Stimulated activated CD8-positive, alpha-beta memory T cell treated with anti-CD3 and anti-CD28 coated beads, Interleukin-7, amount 100 ng/mL, for 4 hours (primary cell): ENCODE data around the gene ABHD17A.

Source experiments
- DNase-seq, 2 donors: peaks; one replicate each; pipeline ENCODE4 v3.0.0-alpha.2; 2020; ENCODE audit warnings: low read depth in 2 of 2

The ABHD17A gene

DNA sequence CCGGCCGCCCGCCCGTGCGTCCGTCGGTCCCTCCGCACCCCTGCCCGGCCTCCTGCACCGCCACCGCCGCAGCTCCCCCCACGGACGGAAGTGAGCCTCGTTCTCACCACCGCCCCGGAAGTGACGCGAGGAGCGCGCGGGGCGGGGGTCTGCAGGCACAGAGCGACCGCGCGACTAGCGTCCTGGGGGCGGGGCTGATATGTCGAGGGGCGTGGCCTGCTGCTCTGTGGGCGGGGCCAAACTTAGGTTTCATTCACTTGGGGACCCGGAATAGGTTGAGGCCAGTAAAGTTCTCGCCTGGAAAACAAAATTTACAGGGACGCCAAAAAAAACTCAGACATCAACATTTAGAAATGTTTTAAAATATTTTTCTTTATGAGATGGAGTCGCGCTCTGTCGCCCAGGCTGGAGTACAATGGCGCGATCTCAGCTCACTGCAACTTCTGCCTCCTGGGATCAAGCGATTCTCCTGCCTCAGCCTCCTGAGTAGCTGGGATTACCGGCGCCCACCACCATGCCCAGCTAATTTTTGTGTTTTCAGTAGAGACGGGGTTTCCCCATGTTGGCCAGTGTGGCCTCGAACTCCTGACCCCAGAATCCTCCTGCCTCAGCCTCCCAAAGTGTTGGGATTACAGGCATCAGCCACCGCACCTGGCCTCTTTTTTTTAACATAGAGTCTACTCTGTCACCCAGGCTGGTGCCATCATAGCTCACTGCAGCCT is at the start of gene ABHD17A:
Gene ABHD17A, minus strand, starts transcription at position 99 of the 722 bp plus-strand sequence. CDS start 3,930 bp downstream, outside the sequence.
- peak; percentile 88 to 93 for DNase-seq

DNA sequence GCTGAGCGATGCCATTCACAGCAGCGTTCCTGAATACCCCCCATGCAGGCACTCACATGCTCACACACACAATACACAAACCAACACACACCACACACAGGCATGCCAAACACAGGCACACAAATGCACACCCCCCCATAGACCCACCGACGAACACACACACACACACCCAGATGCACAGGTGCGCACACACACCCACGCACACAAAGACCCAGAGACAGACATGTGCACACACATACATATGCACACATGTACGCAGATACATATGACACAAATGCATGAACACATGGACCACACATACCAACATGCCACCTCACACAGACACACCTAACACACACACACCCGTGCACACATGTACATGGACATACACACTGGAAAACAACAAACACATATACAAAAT is 48.6 kb upstream of the ABHD17A start:
- no peak for DNase-seq

DNA sequence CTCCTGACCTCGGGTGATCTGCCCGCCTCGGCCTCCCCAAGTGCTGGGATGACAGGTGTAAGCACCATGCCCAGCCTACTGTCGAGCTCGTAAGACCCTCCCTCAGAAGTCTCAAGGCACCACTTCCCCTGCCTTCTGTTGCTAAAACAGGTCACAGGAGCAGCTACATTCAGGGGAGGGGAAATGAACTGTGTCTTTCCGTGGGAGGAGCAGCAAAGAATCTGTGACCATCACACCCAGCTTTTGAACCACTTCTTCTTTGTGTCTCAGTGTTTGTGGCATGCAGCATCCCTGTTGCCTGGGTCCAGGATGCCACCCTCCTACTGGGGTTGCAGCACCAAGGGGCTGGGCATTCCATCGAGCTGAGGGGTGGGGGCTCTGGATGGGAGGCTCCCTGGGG is 47.9 kb upstream of the ABHD17A start:
- DNase-seq, result no peak

DNA sequence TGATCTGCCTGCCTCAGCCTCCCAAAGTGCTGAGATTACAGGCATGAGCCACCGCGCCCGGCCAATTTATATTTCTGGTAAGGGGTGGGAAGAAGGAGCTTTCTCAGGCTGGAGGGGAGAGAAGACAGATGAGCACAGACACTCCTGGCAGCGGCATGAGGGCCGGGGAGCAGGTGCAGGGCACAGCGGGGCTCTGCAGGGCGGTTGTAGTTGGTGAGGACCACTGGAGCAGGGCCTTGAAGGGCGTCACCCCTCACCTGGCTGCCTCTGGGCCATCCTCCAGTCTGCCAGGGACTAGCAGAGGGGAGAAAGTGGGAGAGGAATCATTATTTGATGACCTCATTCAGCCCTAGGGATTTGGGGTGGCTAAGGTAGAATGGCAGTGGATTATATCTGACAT is 47.1 kb upstream of the ABHD17A start:
- DNase-seq, result no peak

DNA sequence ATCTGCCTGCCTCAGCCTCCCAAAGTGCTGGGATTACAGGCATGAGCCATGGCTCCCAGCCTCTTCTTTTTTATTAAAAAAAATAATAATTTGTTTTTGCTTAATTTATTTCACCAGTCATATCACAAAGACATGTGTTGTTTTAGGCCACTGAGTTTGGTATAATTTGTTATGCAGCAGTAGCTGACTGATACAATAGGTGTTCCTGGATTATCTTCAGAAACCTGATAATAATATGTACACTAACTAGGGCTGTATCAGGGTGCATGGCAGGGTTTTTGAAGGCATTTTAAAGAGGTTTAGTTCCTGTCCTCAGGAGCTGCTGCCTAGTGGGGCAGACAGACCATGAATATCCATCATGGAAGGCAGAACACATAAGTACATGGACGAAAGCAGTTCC is 46.1 kb upstream of the ABHD17A start:
- no peak for DNase-seq

DNA sequence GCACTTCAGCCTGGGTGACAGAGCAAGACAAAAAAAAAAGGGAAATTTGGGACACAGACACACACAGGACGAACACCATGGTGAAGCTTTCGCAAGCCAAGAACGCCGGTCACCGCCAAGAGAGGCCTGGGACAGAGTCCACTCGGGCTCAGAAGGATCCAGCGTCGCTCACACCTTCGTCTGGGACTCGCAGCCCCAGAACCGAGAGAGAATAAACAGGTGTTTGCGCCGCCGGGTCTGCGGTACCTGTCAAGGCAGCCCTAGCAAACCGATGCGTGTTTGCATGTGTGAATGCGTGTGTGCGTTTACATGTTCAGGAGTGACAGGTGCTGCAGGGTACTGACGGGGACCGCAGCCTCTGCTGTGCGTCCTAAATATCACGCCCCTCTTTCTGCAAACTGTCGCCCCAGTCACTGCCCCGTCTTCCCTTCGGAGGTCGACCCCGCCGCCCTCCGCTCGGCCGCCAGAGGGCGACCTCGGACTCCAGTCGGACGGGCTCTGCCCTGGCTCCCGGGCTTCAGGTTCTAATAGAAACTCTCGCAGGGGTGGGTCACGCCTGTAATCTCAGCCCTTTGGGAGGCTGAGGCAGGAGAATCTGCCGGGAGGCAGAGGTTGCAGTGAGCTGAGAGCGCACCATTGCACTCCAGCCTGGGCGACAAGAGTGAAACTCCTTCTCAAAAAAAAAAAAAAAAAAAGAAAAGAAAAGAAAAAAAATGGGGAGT is 43.9 kb upstream of the ABHD17A start:
- DNase-seq, result peak; percentile 54 to 74

DNA sequence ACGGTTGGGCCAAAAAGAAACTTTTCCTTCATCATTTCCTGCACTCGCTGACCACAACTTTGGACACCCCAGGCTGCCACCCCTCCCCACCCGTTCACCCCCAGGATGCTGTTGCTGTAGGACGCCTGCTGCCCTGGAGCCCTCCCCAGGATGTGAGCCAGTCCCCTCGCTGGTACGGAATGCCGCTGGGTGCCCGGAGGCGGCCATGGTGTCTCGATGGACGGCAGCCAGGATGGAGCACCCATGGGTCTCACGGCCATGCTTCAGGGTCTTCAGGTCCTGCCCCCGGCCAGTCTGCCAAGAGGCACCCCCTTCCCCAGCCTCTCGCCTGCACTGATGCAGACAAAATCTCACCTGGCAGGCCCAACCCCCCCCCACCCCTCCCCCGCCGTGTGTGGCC is 40.2 kb upstream of the ABHD17A start:
- DNase-seq, result no peak

DNA sequence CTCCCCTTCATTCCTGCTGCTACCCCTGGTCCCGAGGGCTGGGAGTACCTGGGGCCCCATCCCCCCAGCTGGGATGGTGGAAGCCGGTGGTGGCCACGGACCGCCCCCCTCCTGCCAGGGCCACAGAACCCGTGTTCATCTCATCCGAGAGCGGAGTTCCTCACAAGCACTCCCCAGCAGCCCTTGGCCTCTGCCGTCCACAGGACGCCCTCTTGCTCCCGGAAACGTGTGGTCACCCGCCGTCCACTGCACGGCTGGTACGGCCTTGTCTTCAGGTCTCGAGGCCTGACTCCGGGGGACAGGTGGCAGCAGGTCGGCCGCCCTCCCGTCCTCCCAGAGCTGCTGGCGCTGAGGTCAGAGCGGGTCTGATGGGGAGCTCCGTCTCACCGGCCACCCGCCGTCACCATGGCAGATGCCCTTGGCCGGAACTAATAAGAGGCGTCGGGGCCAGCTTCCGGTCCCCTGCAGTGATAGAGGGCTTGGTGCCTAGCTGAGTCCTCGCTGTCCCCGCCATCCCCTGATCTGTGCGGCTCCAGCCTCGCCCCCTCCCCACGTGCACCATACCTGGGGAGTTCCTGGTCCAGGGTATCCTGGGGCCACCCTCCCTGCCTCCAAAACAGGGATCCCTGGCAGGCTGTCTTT is 39.1 kb upstream of the ABHD17A start:
- no peak for DNase-seq

DNA sequence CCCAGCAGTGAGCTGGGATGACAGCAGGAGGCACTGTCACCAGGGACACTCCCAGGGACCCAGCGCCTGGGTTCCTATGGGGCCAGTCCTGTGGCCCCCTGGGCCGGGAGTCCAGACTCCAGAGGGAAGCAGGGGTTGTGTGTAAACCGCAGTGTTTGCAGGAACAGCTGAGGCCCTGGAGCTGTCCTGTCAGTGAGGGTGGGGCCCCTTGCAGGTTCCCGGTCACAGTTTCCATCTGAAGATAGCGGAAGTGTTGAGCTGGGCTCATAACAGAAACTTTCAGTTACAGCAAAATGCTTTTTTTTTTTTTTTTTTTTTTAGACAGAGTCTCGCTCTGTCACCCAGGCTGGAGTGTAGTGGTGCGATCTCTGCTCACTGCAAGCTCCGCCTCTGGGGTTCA is 38.0 kb upstream of the ABHD17A start:
- DNase-seq, result no peak

DNA sequence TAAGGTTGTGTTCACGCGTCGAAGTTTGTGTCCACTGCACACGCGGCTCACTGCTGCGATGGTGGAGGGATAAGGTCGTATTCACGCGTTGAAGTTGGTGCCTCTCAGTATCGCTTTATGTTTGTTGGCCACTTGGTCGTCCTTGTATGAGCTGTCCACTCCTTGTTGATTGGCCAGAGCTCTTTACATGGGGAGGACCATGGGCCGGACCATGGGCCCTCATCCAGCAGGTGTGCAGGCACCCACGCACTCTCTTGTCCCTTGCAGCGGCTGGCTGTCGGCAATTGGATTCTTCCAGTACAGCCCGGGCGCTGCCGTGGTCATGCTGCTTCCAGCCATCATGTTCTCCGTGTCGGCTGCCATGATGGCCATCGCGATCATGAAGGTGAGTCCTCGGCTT is 37.5 kb upstream of the ABHD17A start:
- no peak for DNase-seq

DNA sequence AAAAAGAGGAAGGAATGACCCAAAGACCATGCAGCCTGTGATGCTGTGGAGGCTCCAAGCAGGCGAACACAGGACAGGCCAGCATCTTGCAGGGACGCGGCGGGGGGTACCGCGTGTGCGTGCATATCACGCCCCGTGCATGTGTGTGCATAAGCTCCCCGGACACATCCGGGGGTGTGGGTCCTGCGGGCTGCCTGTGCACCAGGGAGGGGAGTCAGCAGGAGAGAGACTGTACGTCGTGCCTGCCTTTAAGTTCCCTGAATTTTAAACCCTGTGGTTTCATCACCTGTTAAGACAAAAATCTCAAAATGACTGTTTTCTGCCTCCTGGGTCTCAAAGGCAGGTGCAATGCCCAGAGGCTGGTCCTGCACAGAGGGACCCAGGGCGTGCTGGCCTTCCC is 36.5 kb upstream of the ABHD17A start:
- DNase-seq, result no peak

DNA sequence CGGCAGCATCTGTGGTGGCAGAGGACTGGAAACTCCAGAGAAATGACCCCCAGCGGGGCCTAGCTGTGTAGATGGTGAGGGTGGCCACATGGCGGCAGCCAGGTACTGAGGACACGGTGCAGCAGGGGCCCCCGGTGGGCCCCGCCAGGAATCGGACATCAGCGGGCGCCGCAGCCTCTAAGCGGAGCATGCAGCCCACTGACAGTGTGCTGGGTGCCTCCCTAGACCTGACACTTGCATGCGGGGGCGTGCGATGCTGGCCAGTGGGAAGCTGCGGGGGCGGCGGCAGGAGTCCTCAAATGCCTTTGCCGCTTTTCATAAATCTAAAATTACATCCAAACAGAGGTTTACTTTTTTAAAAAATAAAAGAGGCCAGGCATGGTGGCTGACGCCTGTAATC is 36.0 kb upstream of the ABHD17A start:
- DNase-seq, result no peak

DNA sequence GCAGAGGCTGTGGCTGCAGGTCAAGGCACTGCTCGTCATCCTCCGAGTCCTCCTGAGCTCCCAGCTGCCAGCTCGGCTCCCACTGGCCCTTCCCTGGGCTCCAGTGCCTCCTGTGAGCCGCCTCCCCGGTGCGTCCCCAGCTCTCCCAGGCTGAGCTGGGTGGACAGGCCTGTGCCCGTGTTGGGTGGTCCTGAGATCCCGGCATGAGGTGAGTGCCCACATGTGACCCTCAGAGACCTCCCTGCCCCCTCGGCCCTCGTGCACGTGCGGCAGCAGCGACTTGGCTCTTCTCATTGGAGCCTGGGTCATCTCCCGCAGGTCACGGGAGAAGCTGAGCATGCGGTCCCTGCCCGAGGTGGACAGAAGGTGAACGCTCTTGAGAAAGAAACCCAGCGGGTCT is 35.3 kb upstream of the ABHD17A start:
- no peak for DNase-seq

DNA sequence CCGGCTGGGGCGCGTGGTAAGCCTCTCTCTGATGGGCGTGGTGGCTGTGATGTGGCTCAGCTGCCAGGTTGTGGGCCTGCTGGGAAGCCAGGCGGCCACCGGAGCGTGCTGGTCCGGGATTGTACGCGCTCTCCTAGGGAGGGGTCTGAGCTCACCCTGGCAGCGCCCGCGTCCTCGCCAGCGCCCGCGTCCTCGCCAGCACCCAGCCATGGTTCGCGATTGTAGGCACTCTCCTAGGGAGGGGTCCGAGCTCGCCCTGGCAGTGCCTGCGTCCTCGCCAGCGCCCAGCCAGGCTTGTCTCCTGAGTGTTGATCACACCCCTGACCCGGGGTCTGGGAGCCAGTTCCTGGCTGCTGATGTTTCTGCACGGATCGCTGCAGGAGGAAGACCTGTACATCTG is 33.7 kb upstream of the ABHD17A start:
- no peak for DNase-seq

DNA sequence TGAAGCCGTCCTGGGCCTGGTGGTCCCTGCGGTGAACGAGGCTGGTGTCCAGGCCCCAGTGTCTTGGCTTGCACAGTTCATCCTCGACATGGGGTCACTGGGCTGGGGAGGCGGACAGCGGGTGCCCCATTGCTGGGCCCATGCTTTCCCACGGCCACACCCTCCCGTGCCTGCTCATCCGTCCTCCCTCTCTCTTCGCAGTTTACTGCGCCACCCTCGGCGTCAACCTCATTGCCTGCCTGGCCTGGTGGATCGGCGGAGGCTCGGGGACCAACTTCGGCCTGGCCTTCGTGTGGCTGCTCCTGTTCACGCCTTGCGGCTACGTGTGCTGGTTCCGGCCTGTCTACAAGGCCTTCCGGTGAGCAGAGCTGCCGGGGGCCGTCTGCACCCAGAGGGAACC is 32.6 kb upstream of the ABHD17A start:
- no peak for DNase-seq

DNA sequence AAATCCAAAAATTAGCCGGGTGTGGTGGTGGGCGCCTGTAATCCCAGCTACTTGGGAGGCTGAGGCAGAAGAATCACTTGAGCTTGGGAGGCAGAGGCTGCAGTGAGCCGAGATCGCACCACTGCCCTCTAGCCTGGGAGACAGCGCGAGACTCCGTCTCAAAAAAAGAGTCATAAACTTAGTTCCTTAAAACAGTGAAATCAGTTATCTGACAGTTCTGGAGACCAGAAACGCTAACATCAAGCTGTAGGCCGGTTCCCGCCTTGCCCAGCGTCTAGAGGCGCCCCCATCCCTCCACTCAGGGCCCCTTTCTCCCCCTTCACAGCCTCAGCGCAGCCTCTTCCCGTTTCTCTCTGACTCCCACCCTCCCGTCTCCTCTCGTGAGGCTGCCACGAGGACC is 31.9 kb upstream of the ABHD17A start:
- no peak for DNase-seq

DNA sequence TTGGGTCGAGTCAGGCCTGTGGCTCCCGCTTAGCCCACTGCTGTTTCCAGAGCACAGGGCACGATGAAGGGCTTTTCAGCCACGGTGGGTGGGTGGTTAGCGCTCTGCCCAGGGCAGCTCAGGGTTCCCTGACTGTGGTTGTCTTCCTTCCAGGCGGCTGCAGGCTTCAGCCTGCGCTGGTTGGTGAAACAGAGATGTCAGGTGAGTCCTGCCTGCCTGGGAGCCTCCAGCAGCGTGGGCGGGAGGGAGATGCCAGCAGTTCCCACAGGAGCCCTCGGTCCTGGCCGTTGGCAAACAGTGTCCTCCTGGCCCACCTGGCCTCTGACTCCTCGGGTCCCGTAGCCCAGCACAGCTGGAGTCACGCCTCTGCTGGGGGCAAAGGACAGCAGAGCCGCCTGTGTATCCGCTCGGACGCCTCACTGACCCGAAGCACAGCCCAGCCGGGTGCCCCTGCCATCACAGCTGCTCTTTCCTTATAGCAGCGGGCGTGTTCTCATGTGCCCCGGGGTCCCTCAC is 29.6 kb upstream of the ABHD17A start:
- DNase-seq, result no peak

DNA sequence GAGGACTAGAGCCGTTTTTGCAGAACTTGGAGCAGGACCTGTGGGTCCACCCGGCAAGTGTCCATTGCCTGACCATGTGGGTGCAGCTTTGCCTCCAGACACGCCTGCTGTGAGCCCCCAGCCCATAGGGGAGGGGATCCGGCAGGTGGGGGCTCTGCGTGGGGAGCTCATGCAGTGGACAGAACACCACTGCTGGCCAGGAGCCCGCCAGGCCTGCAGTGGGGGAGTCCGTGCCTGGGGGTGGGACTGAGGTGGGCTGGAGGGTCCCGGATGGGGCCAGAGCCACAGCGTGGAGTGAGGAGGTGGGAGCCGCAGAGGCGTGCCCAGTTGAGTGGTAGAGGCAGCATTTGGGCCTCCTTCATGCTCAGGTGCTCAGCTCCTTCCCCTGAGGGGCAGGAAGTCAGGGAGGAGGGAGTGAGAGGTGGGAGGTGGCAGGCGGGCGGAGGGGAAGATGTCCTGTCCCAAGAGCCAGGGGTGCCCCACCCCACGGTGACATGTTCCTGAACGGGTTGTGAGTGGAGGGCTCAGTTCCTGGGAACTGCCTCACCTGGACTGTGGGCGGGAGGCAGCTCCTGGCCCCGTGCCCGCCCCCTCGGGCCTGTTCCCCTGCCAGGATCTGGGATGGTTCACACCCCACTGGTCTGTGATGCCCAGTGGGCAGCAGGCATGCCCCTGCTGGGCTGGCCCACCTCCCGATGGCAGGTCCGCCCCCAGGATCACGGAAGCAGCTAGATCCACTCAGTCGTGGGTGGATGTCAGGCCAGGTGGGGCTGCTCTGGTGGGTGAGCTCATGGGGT is 28.7 kb upstream of the ABHD17A start:
- no peak for DNase-seq

DNA sequence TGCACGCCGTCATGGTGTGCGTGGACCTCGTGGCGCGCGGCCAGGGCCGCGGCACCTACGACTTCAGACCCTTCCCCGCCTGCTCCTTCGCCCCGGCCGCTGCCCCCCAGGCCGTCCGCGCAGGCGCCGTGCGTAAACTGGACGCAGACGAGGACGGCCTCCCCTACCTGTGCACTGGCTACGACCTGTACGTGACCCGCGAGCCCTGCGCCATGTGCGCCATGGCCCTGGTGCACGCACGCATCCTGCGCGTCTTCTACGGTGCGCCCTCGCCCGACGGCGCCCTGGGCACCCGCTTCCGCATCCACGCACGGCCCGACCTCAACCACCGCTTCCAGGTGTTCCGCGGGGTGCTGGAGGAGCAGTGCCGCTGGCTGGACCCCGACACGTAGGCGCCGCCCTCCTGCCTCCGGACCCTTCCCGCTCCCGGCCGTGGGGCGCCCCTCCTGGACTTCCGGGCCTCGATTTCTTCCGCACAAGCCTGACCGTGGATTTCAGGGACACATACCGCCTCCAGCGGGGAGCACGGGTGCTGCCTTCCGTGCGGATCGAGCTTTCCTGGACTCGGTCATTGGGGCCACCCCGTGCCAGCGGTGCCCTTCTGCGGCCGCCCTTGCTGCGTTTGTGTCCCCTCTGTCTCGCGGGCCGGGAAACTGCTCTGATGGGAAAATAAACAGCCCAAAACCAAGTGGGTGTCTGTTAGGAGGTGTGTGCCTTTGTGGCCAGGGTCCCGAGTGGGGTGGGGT is 27.6 kb upstream of the ABHD17A start:
- no peak for DNase-seq

DNA sequence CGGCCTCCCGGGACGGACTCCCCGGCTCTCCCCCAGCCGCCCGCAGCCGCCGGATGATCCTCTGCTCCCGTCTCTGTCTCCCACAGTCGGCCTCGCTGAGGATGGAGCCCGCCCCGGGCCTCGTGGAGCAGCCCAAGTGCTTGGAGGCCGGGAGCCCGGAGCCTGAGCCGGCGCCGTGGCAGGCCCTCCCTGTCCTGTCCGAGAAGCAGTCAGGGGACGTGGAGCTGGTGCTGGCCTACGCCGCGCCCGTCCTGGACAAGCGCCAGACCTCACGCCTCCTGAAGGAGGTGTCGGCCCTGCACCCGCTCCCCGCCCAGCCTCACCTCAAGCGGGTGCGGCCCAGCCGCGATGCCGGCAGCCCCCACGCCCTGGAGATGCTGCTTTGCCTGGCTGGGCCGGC is 26.7 kb upstream of the ABHD17A start:
- DNase-seq, result no peak

DNA sequence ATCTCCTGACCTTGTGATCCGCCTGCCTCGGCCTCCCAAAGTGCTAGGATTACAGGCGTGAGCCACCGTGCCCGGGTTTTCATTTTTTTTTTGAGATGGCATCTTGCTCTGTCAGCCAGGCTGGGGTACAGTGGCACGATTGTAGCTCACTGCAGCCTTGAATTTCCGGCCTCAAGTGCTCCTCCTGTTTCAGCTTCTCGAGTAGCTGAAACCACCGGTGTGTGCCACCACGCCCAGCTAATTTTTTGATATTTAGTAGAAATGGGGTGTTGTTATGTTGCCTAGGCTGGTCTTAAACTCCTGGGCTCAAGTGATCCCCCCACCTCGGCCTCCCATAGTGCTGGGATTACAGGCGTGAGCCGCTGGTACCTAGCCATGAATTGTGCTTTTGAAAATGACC is 25.8 kb upstream of the ABHD17A start:
- DNase-seq, result peak in 1 of 2 donors; percentile 32
